SK-N-SH (cell line): ENCODE data around the gene ATXN7. TPM values are rescaled to one million over a fixed set of nuclear protein-coding genes. Genes with fewer than 3 reads are reported as not detected.

Experiments used
- CTCF ChIA-PET: fragments of 300-600, 350-600 bp; formaldehyde crosslinking; extraction: SDS; loops from one replicate; lab custom pipeline; 2021; lab: Yijun Ruan, JAX
- POLR2A ChIA-PET: fragments of 350-600 bp; sonication (Branson Sonifier 250); formaldehyde crosslinking; extraction: SDS; loops from one replicate; lab custom pipeline; 2020; ENCODE audit warnings: antibody characterized with exemption, inconsistent platforms; lab: Yijun Ruan, JAX
- DNase-seq: peaks from one replicate; pipeline ENCODE4 v3.0.0; 2012
- H2AFZ ChIP-seq: fragments of 200-600 bp; sonication (generic); 2 replicates; pipeline ENCODE4 v1.8.1; 2016; ENCODE audit warnings: antibody characterized with exemption, mild to moderate bottlenecking, low read depth
- H3F3A ChIP-seq: fragments of 200-600 bp; sonication (generic); replicated peaks from 2 replicates; pipeline ENCODE3; 2016; ENCODE audit warnings: antibody characterized with exemption, mild to moderate bottlenecking; ENCODE audit not compliant: insufficient read depth
- H3K27ac ChIP-seq, 2 experiments: fragments of 200-500 bp in 1 of 2; fragments of 200-600 bp in 1 of 2; sonication (Bioruptor generic) in 1 of 2; sonication (generic), shearing (Covaris generic) in 1 of 2; 2 replicates each; pipeline versions ENCODE4 v1.5.1 to v1.6.1; 2014 to 2016; ENCODE audit warnings: low read depth in 2 of 2, inconsistent platforms in 1 of 2, low read length in 1 of 2, mild to moderate bottlenecking in 1 of 2, mixed read lengths in 1 of 2
- H3K27me3 ChIP-seq: fragments of 200-600 bp; sonication (generic), shearing (Covaris generic); 2 replicates; pipeline ENCODE4 v1.6.1; 2016; ENCODE audit warnings: mixed run types; ENCODE audit not compliant: insufficient read depth
- H3K36me3 ChIP-seq, 2 experiments: fragments of 200-500 bp in 1 of 2; fragments of 200-600 bp in 1 of 2; sonication (Bioruptor generic) in 1 of 2; sonication (generic) in 1 of 2; replicated peaks in 1 of 2; 2 replicates each; pipeline versions ENCODE3 to v1.5.1; 2014 to 2016; ENCODE audit warnings: low read length in 1 of 2, mild to moderate bottlenecking in 1 of 2; ENCODE audit not compliant: insufficient read depth in 2 of 2, control insufficient read depth in 1 of 2
- H3K4me1 ChIP-seq, 2 experiments: fragments of 200-500 bp in 1 of 2; fragments of 200-600 bp in 1 of 2; sonication (Bioruptor generic) in 1 of 2; sonication (generic), shearing (Covaris generic) in 1 of 2; 2 replicates each; pipeline versions ENCODE4 v1.5.1 to v1.6.1; 2014 to 2016; ENCODE audit warnings: low read depth in 1 of 2, low read length in 1 of 2, mixed run types in 1 of 2; ENCODE audit not compliant: insufficient read depth in 2 of 2, control insufficient read depth in 1 of 2
- H3K4me2 ChIP-seq: fragments of 200-600 bp; sonication (generic), shearing (Covaris generic); 2 replicates; pipeline ENCODE4 v1.6.1; 2017; ENCODE audit warnings: mixed run types
- H3K4me3 ChIP-seq, 2 experiments: fragments of 200-500 bp in 1 of 2; fragments of 200-600 bp in 1 of 2; sonication (Bioruptor generic) in 1 of 2; sonication (generic), shearing (Covaris generic) in 1 of 2; 2 replicates each; pipeline versions ENCODE4 v1.5.1 to v1.8.1; 2014 to 2016; ENCODE audit warnings: low read depth in 2 of 2, inconsistent platforms in 1 of 2, low read length in 1 of 2, mild to moderate bottlenecking in 1 of 2, mixed read lengths in 1 of 2, moderate library complexity in 1 of 2
- H3K79me2 ChIP-seq: fragments of 200-600 bp; sonication (generic); 2 replicates; pipeline ENCODE4 v1.8.1; 2017; ENCODE audit warnings: mild to moderate bottlenecking; ENCODE audit not compliant: insufficient read depth
- H3K9ac ChIP-seq: fragments of 200-600 bp; sonication (generic); 2 replicates; pipeline ENCODE4 v1.6.1; 2017; ENCODE audit warnings: mixed run types
- H3K9me2 ChIP-seq: fragments of 200-600 bp; sonication (generic); 2 replicates; pipeline ENCODE4 v1.6.1; 2017; ENCODE audit warnings: mixed run types
- H3K9me3 ChIP-seq: fragments of 200-600 bp; sonication (generic); 2 replicates; pipeline ENCODE4 v1.6.1; 2017; ENCODE audit warnings: mixed run types, mild to moderate bottlenecking, moderate library complexity
- H4K20me1 ChIP-seq: fragments of 200-600 bp; sonication (generic); 2 replicates; pipeline ENCODE4 v1.6.1; 2017; ENCODE audit warnings: mild to moderate bottlenecking, mixed run types; ENCODE audit not compliant: insufficient read depth
- CHD2 ChIP-seq: fragments of 150-350 bp; IDR thresholded peaks from 2 replicates; pipeline ENCODE4 v1.6.1; 2018; ENCODE audit warnings: low read length; ENCODE audit not compliant: partially characterized antibody
- ELF1 ChIP-seq: IDR thresholded peaks from 2 replicates; pipeline ENCODE4 v1.4.0; 2012
- FOSL2 ChIP-seq: IDR thresholded peaks from 2 replicates; pipeline ENCODE4 v1.4.0; 2012; ENCODE audit warnings: low read depth, mild to moderate bottlenecking, moderate library complexity, borderline replicate concordance
- GABPA ChIP-seq: IDR thresholded peaks from 2 replicates; pipeline ENCODE4 v1.4.0; 2012; ENCODE audit warnings: low read depth, mild to moderate bottlenecking
- IRF3 ChIP-seq: fragments of 150-350 bp; IDR thresholded peaks from 2 replicates; pipeline ENCODE4 v1.6.1; 2016; ENCODE audit warnings: mild to moderate bottlenecking, low read depth, low read length
- JUND ChIP-seq: IDR thresholded peaks from 2 replicates; pipeline ENCODE4 v1.4.0; 2012
- MEF2A ChIP-seq: IDR thresholded peaks from 2 replicates; pipeline ENCODE4 v1.4.0; 2012; ENCODE audit warnings: low read depth, borderline replicate concordance
- MXI1 ChIP-seq: IDR thresholded peaks from 2 replicates; pipeline ENCODE4 v1.6.1; 2012; ENCODE audit warnings: mild to moderate bottlenecking, low read depth, low read length, improper control_type of control experiment
- NRF1 ChIP-seq: IDR thresholded peaks from 2 replicates; pipeline ENCODE4 v1.6.1; 2012; ENCODE audit warnings: low read depth, mild to moderate bottlenecking, low read length
- PBX3 ChIP-seq: IDR thresholded peaks from 2 replicates; pipeline ENCODE4; 2012
- POLR2AphosphoS5 ChIP-seq: IDR thresholded peaks from 2 replicates; pipeline ENCODE4 v1.6.1; 2012; ENCODE audit warnings: low read depth, low read length
- RAD21 ChIP-seq: IDR thresholded peaks from 2 replicates; pipeline ENCODE4 v1.6.1; 2012; ENCODE audit warnings: mild to moderate bottlenecking, low read length
- RCOR1 ChIP-seq: fragments of 150-350 bp; IDR thresholded peaks from 2 replicates; pipeline ENCODE4 v1.6.1; 2017; ENCODE audit warnings: antibody characterized with exemption, low read length
- RFX5 ChIP-seq: IDR thresholded peaks from 2 replicates; pipeline ENCODE4 v1.6.1; 2012; ENCODE audit warnings: mild to moderate bottlenecking, improper control_type of control experiment, low read length
- SMC3 ChIP-seq: IDR thresholded peaks from 2 replicates; pipeline ENCODE4 v1.6.1; 2012; ENCODE audit warnings: low read depth, low read length, improper control_type of control experiment
- YY1 ChIP-seq: IDR thresholded peaks from 2 replicates; pipeline ENCODE4 v1.4.0; 2012; ENCODE audit warnings: low read depth, mild to moderate bottlenecking
- ZBTB33 ChIP-seq: IDR thresholded peaks from 2 replicates; pipeline ENCODE4 v1.4.0; 2012; ENCODE audit warnings: low read depth, borderline replicate concordance
- WGBS: methylation state at CpG from one replicate; pipeline ENCODE4 v1.1.6; 2017; ENCODE audit warnings: low lambda C conversion rate; 5-methylcytosine and 5-hydroxymethylcytosine counted together
- polyA plus RNA-seq, 3 experiments: library from polyadenylated mRNA; depleted of rRNA; stranded (reverse); fragments of >200 nt; gene quantifications; 2 replicates each; pipeline ENCODE4 v1.2.3, GENCODE V29; 2012

The ATXN7 gene
- polyA plus RNA-seq, 1 of the 3 experiments (the other 2 are of a cell fraction), result 6.2 TPM

- Histone ChIP-seq H3K9me3 (no peaks in the 10 kb centered on the region), H3K36me3 (peaks cover 6 to 11% of the 10 kb centered on the region in 2 experiments), H3K27me3 (no peaks in the 10 kb centered on the region), H2AFZ (no peak overlapping the region), H3K9me2 (no peaks in the 10 kb centered on the region), H3K4me1 (no peaks in the 10 kb centered on the region), H4K20me1 (no peaks in the 10 kb centered on the region), H3K9ac (no peak overlapping the region), H3K4me3 (no peak overlapping the region), H3K27ac (peak overlapping the region in 1 of 2 experiments; percentile 27; a peak in 1 of 4 replicates), H3F3A (peaks cover 5% of the 10 kb centered on the region), H3K4me2 (no peak overlapping the region)
- ChIA-PET CTCF (interaction anchor here (0.8 to 17.2 kb wide), 3 partner anchors 135 to 465 kb away, joined by 3 to 444 read pairs (median 3); no protein-coding TSS in a partner anchor), POLR2A (no interaction called here)
- DNase-seq, result no peak
- 72% methylated on average over 4 of the region's 4 CpGs for WGBS
- TF ChIP-seq JUND, result 0 out of 2 replicates have a peak, but pooled peaks have one; percentile 15
- no peak for TF ChIP-seq GABPA
- TF ChIP-seq SMC3, result no peak
- no peak for TF ChIP-seq PBX3
- peak; percentile 43; the same call in 1 of the 2 replicates for TF ChIP-seq FOSL2
- TF ChIP-seq RAD21, result no peak
- no peak for TF ChIP-seq RCOR1
- no peak for TF ChIP-seq MEF2A
- no peak for TF ChIP-seq MXI1
- TF ChIP-seq, all 33 proteins: peak for 2
- no peaks in the 10 kb centered on the region for H3K79me2 ChIP-seq
Observed at GRCh38 chr3:63824309-63824708, 39.4 kb upstream of the ATXN7 start.

GRCh38 chr3:63830526-63830925, 33.1 kb upstream of the ATXN7 start:
- Histone ChIP-seq H3K27me3 (no peaks in the 10 kb centered on the region), H3K9me2 (no peaks in the 10 kb centered on the region), H3F3A (no peaks in the 10 kb centered on the region), H3K9me3 (no peaks in the 10 kb centered on the region), H3K9ac (no peak overlapping the region), H4K20me1 (no peaks in the 10 kb centered on the region), H2AFZ (no peak overlapping the region), H3K79me2 (no peaks in the 10 kb centered on the region)
- DNase-seq, result no peak
- 95% methylated on average over 6 of the region's 6 CpGs for WGBS
- TF ChIP-seq IRF3 (no peak), RFX5 (no peak), POLR2AphosphoS5 (no peak), NRF1 (no peak), ELF1 (no peak), RCOR1 (no peak), ZBTB33 (no peak), YY1 (no peak), MEF2A (no peak), CHD2 (no peak), RAD21 (no peak)
- TF ChIP-seq, all 33 proteins: peak for 0
- Histone ChIP-seq H3K4me1 (no peaks in the 10 kb centered on the region), H3K27ac (no peak overlapping the region), H3K36me3 (peaks cover 39 to 63% of the 10 kb centered on the region in 2 experiments), H3K4me2 (no peak overlapping the region), H3K4me3 (no peak overlapping the region)
- ChIA-PET CTCF (interaction anchor here (0.9 to 7.2 kb wide), 4 partner anchors 9 to 480 kb away, joined by 3 to 38 read pairs (median 18); partner anchors contain the start of gene C3orf49), POLR2A (interaction anchor here (0.6 kb wide), 1 partner anchor 23 kb away, joined by 5 read pairs; no protein-coding TSS in a partner anchor)
